Measurements from ENCODE around the gene G6PD. TPM values are rescaled to one million over a fixed set of nuclear protein-coding genes. Genes with fewer than 3 reads are reported as not detected.

Gene G6PD
- total and polyA plus RNA-seq, 2 experiments from 2014 or later, result 7.7 to 30.7 TPM

GRCh38 chrX:154508384-154508745, 38.3 kb downstream of the G6PD start:
- Histone ChIP-seq H3K36me3 (no peaks in the 10 kb centered on the region), H3K27ac (no peak overlapping the region), H3K4me1 (ENCODE audit: low read depth) (peaks cover 14% of the 10 kb centered on the region), H3K4me3 (no peak overlapping the region), H3K9me3 (ENCODE audit: low read depth) (no peaks in the 10 kb centered on the region), H3K27me3 (no peaks in the 10 kb centered on the region)
- DNase-seq (ENCODE audit: low read depth in 1 of 2, low spot score in 1 of 2), result no peak
- TF ChIP-seq CTCF (IDR thresholded peaks at IDR 0.05; ENCODE audit: low read depth, low read length), result no peak

- Histone ChIP-seq H3K27ac (no peak overlapping the region), H3K9me3 (ENCODE audit: low read depth) (no peaks in the 10 kb centered on the region), H3K4me3 (no peak overlapping the region), H3K27me3 (no peaks in the 10 kb centered on the region), H3K4me1 (ENCODE audit: low read depth) (peaks cover 14% of the 10 kb centered on the region), H3K36me3 (no peaks in the 10 kb centered on the region)
- no peak for TF ChIP-seq CTCF (IDR thresholded peaks at IDR 0.05; ENCODE audit: low read depth, low read length)
- no peak for DNase-seq (ENCODE audit: low read depth in 1 of 2, low spot score in 1 of 2)
These were observed 38.8 kb downstream of the G6PD start for GRCh38 chrX:154507673-154508383.

GRCh38 chrX:154506483-154507332, 39.9 kb downstream of the G6PD start:
- Histone ChIP-seq H3K27ac (no peak overlapping the region), H3K27me3 (no peaks in the 10 kb centered on the region), H3K4me3 (no peak overlapping the region), H3K36me3 (no peaks in the 10 kb centered on the region), H3K9me3 (ENCODE audit: low read depth) (no peaks in the 10 kb centered on the region), H3K4me1 (ENCODE audit: low read depth) (peaks cover 13% of the 10 kb centered on the region)
- no peak for TF ChIP-seq CTCF (IDR thresholded peaks at IDR 0.05; ENCODE audit: low read depth, low read length)
- no peak for DNase-seq (ENCODE audit: low read depth in 1 of 2, low spot score in 1 of 2)

- peaks cover 4% of the 10 kb centered on the region for H3K4me1 ChIP-seq (ENCODE audit: low read depth)
- H3K27ac ChIP-seq, result peak overlapping the region; percentile 23
- no peak overlapping the region for H3K4me3 ChIP-seq
- no peak for TF ChIP-seq CTCF (IDR thresholded peaks at IDR 0.05; ENCODE audit: low read depth, low read length)
- H3K27me3 ChIP-seq, result no peaks in the 10 kb centered on the region
- H3K9me3 ChIP-seq (ENCODE audit: low read depth), result no peaks in the 10 kb centered on the region
- H3K36me3 ChIP-seq, result no peaks in the 10 kb centered on the region
- peak in 1 of 2 donors; percentile 56 for DNase-seq (ENCODE audit: low read depth in 1 of 2, low spot score in 1 of 2)
These were observed 40.9 kb downstream of the G6PD start for GRCh38 chrX:154505734-154506133.

- Histone ChIP-seq H3K9me3 (ENCODE audit: low read depth) (no peaks in the 10 kb centered on the region), H3K27ac (no peak overlapping the region), H3K4me1 (ENCODE audit: low read depth) (no peaks in the 10 kb centered on the region), H3K27me3 (no peaks in the 10 kb centered on the region), H3K4me3 (no peak overlapping the region), H3K36me3 (no peaks in the 10 kb centered on the region)
- no peak for DNase-seq (ENCODE audit: low read depth in 1 of 2, low spot score in 1 of 2)
- no peak for TF ChIP-seq CTCF (IDR thresholded peaks at IDR 0.05; ENCODE audit: low read depth, low read length)
These were observed 43.7 kb downstream of the G6PD start for GRCh38 chrX:154502989-154503388.

All from cardiac muscle cell (in vitro differentiated cells and primary cell).